HepG2 (cell line): Measurements from ENCODE around the gene TMX2. TPM values are rescaled to one million over a fixed set of nuclear protein-coding genes. Genes with fewer than 3 reads are reported as not detected.
A peak's percentile ranks its signal among the peaks of the same experiment; 100 is the strongest.

Experiments used
- ARHGAP35 ChIP-seq: sonication (generic); formaldehyde crosslinking; IDR thresholded peaks from 2 replicates; pipeline ENCODE4 v1.9.0; 2022; ENCODE audit warnings: mild to moderate bottlenecking, inconsistent platforms, moderate library complexity, missing genetic modification reagents, borderline replicate concordance
- ELF4 ChIP-seq: sonication (generic); formaldehyde crosslinking; IDR thresholded peaks from 2 replicates; pipeline ENCODE4 v1.5.0; 2020; ENCODE audit warnings: missing genetic modification reagents, mild to moderate bottlenecking, moderate library complexity, borderline replicate concordance
- ERF ChIP-seq: IDR thresholded peaks from 2 replicates; pipeline ENCODE4 v1.6.1; 2018; ENCODE audit warnings: missing biosample characterization, missing genetic modification reagents
- HDAC1 ChIP-seq: sonication (generic); formaldehyde crosslinking; IDR thresholded peaks from 2 replicates; pipeline ENCODE4 v1.5.1; 2020; ENCODE audit warnings: mild to moderate bottlenecking, missing genetic modification reagents
- JUND ChIP-seq: sonication (generic); formaldehyde crosslinking; IDR thresholded peaks from 2 replicates; pipeline ENCODE4 v1.8.0; 2022; ENCODE audit warnings: mild to moderate bottlenecking, missing genetic modification reagents
- NCOA2 ChIP-seq: sonication (generic); formaldehyde crosslinking; IDR thresholded peaks from 2 replicates; pipeline ENCODE4 v1.8.0; 2022; ENCODE audit warnings: inconsistent platforms
- NFATC3 ChIP-seq: sonication (generic); formaldehyde crosslinking; IDR thresholded peaks from 2 replicates; pipeline ENCODE4 v1.5.1; 2020; ENCODE audit warnings: mild to moderate bottlenecking, missing genetic modification reagents
- NFKBIZ ChIP-seq: IDR thresholded peaks from 2 replicates; pipeline ENCODE4 v1.6.1; 2018; ENCODE audit warnings: missing genetic modification reagents, missing compliant biosample characterization
- NFYB ChIP-seq: sonication (generic); formaldehyde crosslinking; IDR thresholded peaks from 2 replicates; pipeline ENCODE4 v1.4.0; 2020; ENCODE audit warnings: missing genetic modification reagents
- REPIN1 ChIP-seq: sonication (generic); formaldehyde crosslinking; IDR thresholded peaks from 2 replicates; pipeline ENCODE4 v1.8.0; 2022; ENCODE audit warnings: missing genetic modification reagents, low read depth, mild to moderate bottlenecking, borderline replicate concordance
- RNF2 ChIP-seq: fragments of 450-650 bp; conservative IDR thresholded peaks from 2 replicates; pipeline ENCODE4 v1.6.1; 2016; ENCODE audit warnings: low read depth
- SRF ChIP-seq: IDR thresholded peaks from 2 replicates; pipeline ENCODE4 v1.6.1; 2011; ENCODE audit warnings: mild to moderate bottlenecking, low read depth, low read length, moderate library complexity
- TAF1 ChIP-seq: sonication (generic); formaldehyde crosslinking; IDR thresholded peaks from 2 replicates; pipeline ENCODE4 v1.4.0; 2020; ENCODE audit warnings: missing genetic modification reagents
- ZBTB1 ChIP-seq: sonication (generic); formaldehyde crosslinking; IDR thresholded peaks from 2 replicates; pipeline ENCODE4 v1.4.0; 2020; ENCODE audit warnings: missing genetic modification reagents, borderline replicate concordance
- ZNF383 ChIP-seq: sonication (generic); formaldehyde crosslinking; IDR thresholded peaks from 2 replicates; pipeline ENCODE4 v1.4.0; 2020; ENCODE audit warnings: missing genetic modification reagents, mild to moderate bottlenecking, borderline replicate concordance
- ZNF432 ChIP-seq: sonication (generic); formaldehyde crosslinking; IDR thresholded peaks from 2 replicates; pipeline ENCODE4 v1.5.0; 2020; ENCODE audit warnings: missing genetic modification reagents, mild to moderate bottlenecking, borderline replicate concordance
- ZNF546 ChIP-seq: sonication (generic); formaldehyde crosslinking; conservative IDR thresholded peaks from 2 replicates; pipeline ENCODE4 v1.8.1; 2023; ENCODE audit warnings: mild to moderate bottlenecking, missing genetic modification reagents
- polyA plus RNA-seq, 8 experiments: library from polyadenylated mRNA; depleted of rRNA in 3 of 8; stranded (reverse) in 7 of 8; unstranded in 1 of 8; fragments of >200 nt; fragmentation: Illumina TruSeq in 4 of 8; extraction: Trizol in 4 of 8; gene quantifications; 2 replicates each; pipeline versions ENCODE4 v1.2.1 to v1.2.3, GENCODE V29; 2011 to 2016; ENCODE audit warnings: low read depth in 4 of 8, missing spikeins in 1 of 8, mixed read lengths in 1 of 8; ENCODE audit not compliant: insufficient read depth in 1 of 8
- total RNA-seq, 5 experiments: library from RNA; depleted of rRNA; stranded (reverse); fragments of >200 nt; fragmentation: Illumina TruSeq; extraction: Trizol; gene quantifications; 2 replicates each; pipeline ENCODE4 v1.2.3, GENCODE V29; 2016; ENCODE audit warnings: low read depth in 1 of 5
- TF ChIP-seq, protein P1 (sequence below): sonication (generic); formaldehyde crosslinking; conservative IDR thresholded peaks from 2 replicates; pipeline ENCODE4 v1.4.0; 2020; ENCODE audit warnings: missing genetic modification reagents
- TF ChIP-seq, protein P2 (sequence below): sonication (generic); formaldehyde crosslinking; IDR thresholded peaks from 2 replicates; pipeline ENCODE4 v1.8.1; 2022; ENCODE audit warnings: low read depth, mild to moderate bottlenecking, missing genetic modification reagents
- TF ChIP-seq, protein P3 (sequence below): sonication (generic); formaldehyde crosslinking; IDR thresholded peaks from 2 replicates; pipeline ENCODE4 v1.4.0; 2020; ENCODE audit warnings: missing genetic modification reagents
- TF ChIP-seq, protein P4 (sequence below): sonication (generic); formaldehyde crosslinking; IDR thresholded peaks from 2 replicates; pipeline ENCODE4 v1.8.0; 2022; ENCODE audit warnings: mild to moderate bottlenecking, missing genetic modification reagents, borderline replicate concordance
- TF ChIP-seq, protein P5 (sequence below): sonication (generic); formaldehyde crosslinking; IDR thresholded peaks from 2 replicates; pipeline ENCODE4 v1.8.0; 2022; ENCODE audit warnings: mild to moderate bottlenecking, missing genetic modification reagents, moderate library complexity

The TMX2 gene
- total and polyA plus RNA-seq, 2 of the 13 experiments (the other 11 are each of a cell fraction or from before 2014, with no cell fraction given): 84.5 to 129 TPM

DNA sequence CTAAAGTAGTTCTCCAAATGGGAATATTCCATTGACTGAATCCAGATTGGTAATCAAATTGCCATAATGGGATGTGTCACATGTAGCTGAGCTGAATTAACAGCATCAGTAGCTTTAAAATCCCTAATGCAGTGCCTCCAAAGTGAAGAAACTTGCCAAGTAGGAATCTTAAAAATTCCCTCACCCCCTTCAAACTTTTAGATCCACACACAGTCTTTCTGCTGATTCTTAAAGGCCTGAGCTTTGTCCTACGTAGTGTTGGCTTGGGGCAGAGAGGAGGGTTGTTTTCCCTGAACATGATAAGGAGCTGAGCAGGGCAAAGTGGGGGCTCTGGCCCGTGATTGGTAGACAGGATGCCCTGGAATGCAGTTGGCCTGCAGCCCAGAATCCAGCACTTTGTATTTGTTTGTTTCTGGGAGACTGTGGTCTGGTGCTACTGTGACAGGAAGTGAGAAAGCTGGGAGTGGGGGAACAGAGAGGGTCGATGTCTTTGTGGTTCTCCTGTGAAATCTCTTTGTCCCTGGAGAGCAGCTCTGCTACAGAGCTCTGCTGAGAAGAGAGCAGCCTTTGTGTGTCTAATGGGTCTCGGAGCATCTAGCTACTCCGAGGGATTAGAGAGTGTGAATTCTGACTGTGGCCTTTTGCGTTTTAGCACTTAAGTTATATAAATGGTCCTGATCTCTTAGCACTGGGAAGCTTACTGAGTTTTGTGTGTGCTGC, 66.1 kb downstream of the TMX2 start (continued):
- TF ChIP-seq ERF: no peak; the same call in 1 of the 2 replicates
- no peak for TF ChIP-seq ZNF432 (CRISPR knock-in tag)
- TF ChIP-seq NFYB (CRISPR knock-in tag): peak; percentile 93
- no peak for TF ChIP-seq NFKBIZ (CRISPR knock-in tag)
- no peak for TF ChIP-seq ZBTB1 (CRISPR knock-in tag)
- no peak for TF ChIP-seq TAF1 (CRISPR knock-in tag)
- TF ChIP-seq REPIN1: no peak; the same call in 1 of the 2 replicates
- TF ChIP-seq, protein P1, sequence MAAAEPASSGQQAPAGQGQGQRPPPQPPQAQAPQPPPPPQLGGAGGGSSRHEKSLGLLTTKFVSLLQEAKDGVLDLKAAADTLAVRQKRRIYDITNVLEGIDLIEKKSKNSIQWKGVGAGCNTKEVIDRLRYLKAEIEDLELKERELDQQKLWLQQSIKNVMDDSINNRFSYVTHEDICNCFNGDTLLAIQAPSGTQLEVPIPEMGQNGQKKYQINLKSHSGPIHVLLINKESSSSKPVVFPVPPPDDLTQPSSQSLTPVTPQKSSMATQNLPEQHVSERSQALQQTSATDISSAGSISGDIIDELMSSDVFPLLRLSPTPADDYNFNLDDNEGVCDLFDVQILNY (CRISPR knock-in tag): no peak
- TF ChIP-seq, protein P2, sequence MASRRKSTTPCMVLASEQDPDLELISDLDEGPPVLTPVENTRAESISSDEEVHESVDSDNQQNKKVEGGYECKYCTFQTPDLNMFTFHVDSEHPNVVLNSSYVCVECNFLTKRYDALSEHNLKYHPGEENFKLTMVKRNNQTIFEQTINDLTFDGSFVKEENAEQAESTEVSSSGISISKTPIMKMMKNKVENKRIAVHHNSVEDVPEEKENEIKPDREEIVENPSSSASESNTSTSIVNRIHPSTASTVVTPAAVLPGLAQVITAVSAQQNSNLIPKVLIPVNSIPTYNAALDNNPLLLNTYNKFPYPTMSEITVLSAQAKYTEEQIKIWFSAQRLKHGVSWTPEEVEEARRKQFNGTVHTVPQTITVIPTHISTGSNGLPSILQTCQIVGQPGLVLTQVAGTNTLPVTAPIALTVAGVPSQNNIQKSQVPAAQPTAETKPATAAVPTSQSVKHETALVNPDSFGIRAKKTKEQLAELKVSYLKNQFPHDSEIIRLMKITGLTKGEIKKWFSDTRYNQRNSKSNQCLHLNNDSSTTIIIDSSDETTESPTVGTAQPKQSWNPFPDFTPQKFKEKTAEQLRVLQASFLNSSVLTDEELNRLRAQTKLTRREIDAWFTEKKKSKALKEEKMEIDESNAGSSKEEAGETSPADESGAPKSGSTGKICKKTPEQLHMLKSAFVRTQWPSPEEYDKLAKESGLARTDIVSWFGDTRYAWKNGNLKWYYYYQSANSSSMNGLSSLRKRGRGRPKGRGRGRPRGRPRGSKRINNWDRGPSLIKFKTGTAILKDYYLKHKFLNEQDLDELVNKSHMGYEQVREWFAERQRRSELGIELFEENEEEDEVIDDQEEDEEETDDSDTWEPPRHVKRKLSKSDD (CRISPR knock-in tag): no peak
- TF ChIP-seq NFATC3: no peak
- TF ChIP-seq NCOA2 (CRISPR knock-in tag): peak; percentile 92
- TF ChIP-seq, protein P3, sequence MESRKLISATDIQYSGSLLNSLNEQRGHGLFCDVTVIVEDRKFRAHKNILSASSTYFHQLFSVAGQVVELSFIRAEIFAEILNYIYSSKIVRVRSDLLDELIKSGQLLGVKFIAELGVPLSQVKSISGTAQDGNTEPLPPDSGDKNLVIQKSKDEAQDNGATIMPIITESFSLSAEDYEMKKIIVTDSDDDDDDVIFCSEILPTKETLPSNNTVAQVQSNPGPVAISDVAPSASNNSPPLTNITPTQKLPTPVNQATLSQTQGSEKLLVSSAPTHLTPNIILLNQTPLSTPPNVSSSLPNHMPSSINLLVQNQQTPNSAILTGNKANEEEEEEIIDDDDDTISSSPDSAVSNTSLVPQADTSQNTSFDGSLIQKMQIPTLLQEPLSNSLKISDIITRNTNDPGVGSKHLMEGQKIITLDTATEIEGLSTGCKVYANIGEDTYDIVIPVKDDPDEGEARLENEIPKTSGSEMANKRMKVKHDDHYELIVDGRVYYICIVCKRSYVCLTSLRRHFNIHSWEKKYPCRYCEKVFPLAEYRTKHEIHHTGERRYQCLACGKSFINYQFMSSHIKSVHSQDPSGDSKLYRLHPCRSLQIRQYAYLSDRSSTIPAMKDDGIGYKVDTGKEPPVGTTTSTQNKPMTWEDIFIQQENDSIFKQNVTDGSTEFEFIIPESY (CRISPR knock-in tag): peak; percentile 31; the same call in 1 of the 2 replicates
- no peak for TF ChIP-seq ZNF383 (CRISPR knock-in tag)
- TF ChIP-seq JUND (CRISPR knock-in tag): peak; percentile 40; the same call in 1 of the 2 replicates
- TF ChIP-seq ARHGAP35 (CRISPR knock-in tag): no peak
- TF ChIP-seq ZNF546 (CRISPR knock-in tag): no peak
- TF ChIP-seq, protein P4, sequence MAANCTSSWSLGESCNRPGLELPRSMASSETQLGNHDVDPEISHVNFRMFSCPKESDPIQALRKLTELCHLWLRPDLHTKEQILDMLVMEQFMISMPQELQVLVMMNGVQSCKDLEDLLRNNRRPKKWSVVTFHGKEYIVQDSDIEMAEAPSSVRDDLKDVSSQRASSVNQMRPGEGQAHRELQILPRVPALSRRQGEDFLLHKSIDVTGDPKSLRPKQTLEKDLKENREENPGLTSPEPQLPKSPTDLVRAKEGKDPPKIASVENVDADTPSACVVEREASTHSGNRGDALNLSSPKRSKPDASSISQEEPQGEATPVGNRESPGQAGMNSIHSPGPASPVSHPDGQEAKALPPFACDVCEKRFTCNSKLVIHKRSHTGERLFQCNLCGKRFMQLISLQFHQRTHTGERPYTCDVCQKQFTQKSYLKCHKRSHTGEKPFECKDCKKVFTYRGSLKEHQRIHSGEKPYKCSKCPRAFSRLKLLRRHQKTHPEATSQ: no peak
- peak; percentile 80 for TF ChIP-seq HDAC1 (CRISPR knock-in tag)
- TF ChIP-seq, protein P5, sequence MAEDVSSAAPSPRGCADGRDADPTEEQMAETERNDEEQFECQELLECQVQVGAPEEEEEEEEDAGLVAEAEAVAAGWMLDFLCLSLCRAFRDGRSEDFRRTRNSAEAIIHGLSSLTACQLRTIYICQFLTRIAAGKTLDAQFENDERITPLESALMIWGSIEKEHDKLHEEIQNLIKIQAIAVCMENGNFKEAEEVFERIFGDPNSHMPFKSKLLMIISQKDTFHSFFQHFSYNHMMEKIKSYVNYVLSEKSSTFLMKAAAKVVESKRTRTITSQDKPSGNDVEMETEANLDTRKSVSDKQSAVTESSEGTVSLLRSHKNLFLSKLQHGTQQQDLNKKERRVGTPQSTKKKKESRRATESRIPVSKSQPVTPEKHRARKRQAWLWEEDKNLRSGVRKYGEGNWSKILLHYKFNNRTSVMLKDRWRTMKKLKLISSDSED (CRISPR knock-in tag): no peak
- TF ChIP-seq SRF: no peak
- no peak; the same call in 1 of the 2 replicates for TF ChIP-seq ELF4
- no peak for TF ChIP-seq RNF2
